Hepatocyte (in vitro differentiated cells): ENCODE results near the gene CD300E.

Experiments used
- EZH2 ChIP-seq: fragments of 200-600 bp; sonication (generic); IDR thresholded peaks from 2 replicates; pipeline ENCODE4 v1.6.1; 2016; ENCODE audit warnings: antibody characterized with exemption, mild to moderate bottlenecking, borderline replicate concordance
- EZH2phosphoT487 ChIP-seq: fragments of 200-600 bp; sonication (generic); IDR thresholded peaks from one replicate; pipeline ENCODE4 v1.6.1; 2018; ENCODE audit warnings: antibody characterized with exemption, mild to moderate bottlenecking, low read depth, moderate library complexity; ENCODE audit not compliant: unreplicated experiment, severe bottlenecking
- TF ChIP-seq, protein P1 (sequence below): fragments of 200-600 bp; sonication (generic); IDR thresholded peaks from 2 replicates; pipeline ENCODE4 v1.5.1; 2016; ENCODE audit warnings: antibody characterized with exemption, mild to moderate bottlenecking; ENCODE audit not compliant: poor library complexity

DNA sequence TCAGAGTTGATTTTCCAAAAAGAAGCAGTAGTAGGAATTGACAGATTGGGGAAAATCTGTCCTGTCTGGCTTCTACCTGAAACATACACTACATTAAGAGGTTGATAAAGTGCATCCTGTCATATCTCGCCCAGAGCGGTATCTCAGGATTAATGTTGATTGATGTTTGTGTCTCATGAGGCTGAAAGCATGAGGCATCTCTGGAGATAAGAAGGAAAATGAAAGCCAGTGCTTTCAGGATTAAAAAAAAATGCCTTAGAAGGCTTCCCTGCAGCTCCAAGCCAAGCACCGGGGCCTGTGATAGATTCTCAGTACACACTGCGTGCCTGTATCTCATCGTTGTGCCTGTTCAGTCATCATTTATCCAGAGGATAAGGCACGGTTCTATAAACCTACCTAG, 26.4 kb upstream of the CD300E start:
- TF ChIP-seq, protein P1, sequence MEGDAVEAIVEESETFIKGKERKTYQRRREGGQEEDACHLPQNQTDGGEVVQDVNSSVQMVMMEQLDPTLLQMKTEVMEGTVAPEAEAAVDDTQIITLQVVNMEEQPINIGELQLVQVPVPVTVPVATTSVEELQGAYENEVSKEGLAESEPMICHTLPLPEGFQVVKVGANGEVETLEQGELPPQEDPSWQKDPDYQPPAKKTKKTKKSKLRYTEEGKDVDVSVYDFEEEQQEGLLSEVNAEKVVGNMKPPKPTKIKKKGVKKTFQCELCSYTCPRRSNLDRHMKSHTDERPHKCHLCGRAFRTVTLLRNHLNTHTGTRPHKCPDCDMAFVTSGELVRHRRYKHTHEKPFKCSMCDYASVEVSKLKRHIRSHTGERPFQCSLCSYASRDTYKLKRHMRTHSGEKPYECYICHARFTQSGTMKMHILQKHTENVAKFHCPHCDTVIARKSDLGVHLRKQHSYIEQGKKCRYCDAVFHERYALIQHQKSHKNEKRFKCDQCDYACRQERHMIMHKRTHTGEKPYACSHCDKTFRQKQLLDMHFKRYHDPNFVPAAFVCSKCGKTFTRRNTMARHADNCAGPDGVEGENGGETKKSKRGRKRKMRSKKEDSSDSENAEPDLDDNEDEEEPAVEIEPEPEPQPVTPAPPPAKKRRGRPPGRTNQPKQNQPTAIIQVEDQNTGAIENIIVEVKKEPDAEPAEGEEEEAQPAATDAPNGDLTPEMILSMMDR, result no peak
- no peak for TF ChIP-seq EZH2phosphoT487
- no peak for TF ChIP-seq EZH2
